ENCODE data around the gene IGFL4. TPM values are rescaled to one million over a fixed set of nuclear protein-coding genes. Genes with fewer than 3 reads are reported as not detected.

Gene IGFL4
- total RNA-seq, 1 donor from 2014 or later, result not detected

- TF ChIP-seq CTCF (IDR thresholded peaks at IDR 0.05; ENCODE audit: unreplicated experiment), result no peak
- peaks cover 20% of the 10 kb centered on the region for H3K27me3 Mint-ChIP-seq (ENCODE audit: unreplicated experiment)
- no peak for DNase-seq (ENCODE audit: low spot score)
- peaks cover 3% of the 10 kb centered on the region for H3K36me3 Mint-ChIP-seq (ENCODE audit: low read depth, unreplicated experiment)
- H3K4me3 Mint-ChIP-seq (ENCODE audit: unreplicated experiment), result no peak overlapping the region
- H3K27ac Mint-ChIP-seq (ENCODE audit: unreplicated experiment), result no peak overlapping the region
- peaks cover 11% of the 10 kb centered on the region for H3K4me1 Mint-ChIP-seq (ENCODE audit: unreplicated experiment)
- H3K9me3 Mint-ChIP-seq (ENCODE audit: unreplicated experiment), result no peaks in the 10 kb centered on the region
Observed at GRCh38 chr19:46017874-46018675, 22.7 kb downstream of the IGFL4 start.

GRCh38 chr19:46017095-46017429 is 23.7 kb downstream of the IGFL4 start:
- Mint-ChIP-seq H3K36me3 (ENCODE audit: low read depth, unreplicated experiment) (peaks cover 3% of the 10 kb centered on the region), H3K27me3 (ENCODE audit: unreplicated experiment) (peaks cover 20% of the 10 kb centered on the region), H3K27ac (ENCODE audit: unreplicated experiment) (no peak overlapping the region), H3K4me3 (ENCODE audit: unreplicated experiment) (peak overlapping the region; percentile 69), H3K4me1 (ENCODE audit: unreplicated experiment) (peaks cover 11% of the 10 kb centered on the region), H3K9me3 (ENCODE audit: unreplicated experiment) (no peaks in the 10 kb centered on the region)
- peak; percentile 21 for TF ChIP-seq CTCF (IDR thresholded peaks at IDR 0.05; ENCODE audit: unreplicated experiment)
- DNase-seq (ENCODE audit: low spot score), result no peak

GRCh38 chr19:46016426-46017094 is 24.2 kb downstream of the IGFL4 start:
- no peaks in the 10 kb centered on the region for H3K9me3 Mint-ChIP-seq (ENCODE audit: unreplicated experiment)
- H3K36me3 Mint-ChIP-seq (ENCODE audit: low read depth, unreplicated experiment), result peaks cover 3% of the 10 kb centered on the region
- H3K27ac Mint-ChIP-seq (ENCODE audit: unreplicated experiment), result peak overlapping the region; percentile 42
- peak overlapping the region; percentile 69 for H3K4me3 Mint-ChIP-seq (ENCODE audit: unreplicated experiment)
- DNase-seq (ENCODE audit: low spot score), result peak; percentile 88
- peaks cover 11% of the 10 kb centered on the region for H3K4me1 Mint-ChIP-seq (ENCODE audit: unreplicated experiment)
- peak; percentile 80 for TF ChIP-seq CTCF (IDR thresholded peaks at IDR 0.05; ENCODE audit: unreplicated experiment)
- H3K27me3 Mint-ChIP-seq (ENCODE audit: unreplicated experiment), result peaks cover 16% of the 10 kb centered on the region

- Mint-ChIP-seq H3K4me1 (ENCODE audit: unreplicated experiment) (peaks cover 11% of the 10 kb centered on the region), H3K9me3 (ENCODE audit: unreplicated experiment) (no peaks in the 10 kb centered on the region), H3K36me3 (ENCODE audit: low read depth, unreplicated experiment) (peaks cover 3% of the 10 kb centered on the region), H3K27me3 (ENCODE audit: unreplicated experiment) (peaks cover 14% of the 10 kb centered on the region), H3K4me3 (ENCODE audit: unreplicated experiment) (peak overlapping the region; percentile 82), H3K27ac (ENCODE audit: unreplicated experiment) (no peak overlapping the region)
- no peak for TF ChIP-seq CTCF (IDR thresholded peaks at IDR 0.05; ENCODE audit: unreplicated experiment)
- DNase-seq (ENCODE audit: low spot score), result peak; percentile 19
Observed at GRCh38 chr19:46015687-46016425, 24.9 kb downstream of the IGFL4 start.

Data from endothelial cell (in vitro differentiated cells).